HCEC 1CT (cell line): Measurements from ENCODE around the gene BMAL1.
"Not testable (repeated sequence)": the region's sequence is repeated elsewhere in the genome, so short reads cannot be mapped to it uniquely, and the experiment has no call there.

ENCODE experiments used
- DNase-seq: peaks from one replicate; pipeline ENCODE4 v3.0.0-alpha.2; 2017

The BMAL1 gene

DNA sequence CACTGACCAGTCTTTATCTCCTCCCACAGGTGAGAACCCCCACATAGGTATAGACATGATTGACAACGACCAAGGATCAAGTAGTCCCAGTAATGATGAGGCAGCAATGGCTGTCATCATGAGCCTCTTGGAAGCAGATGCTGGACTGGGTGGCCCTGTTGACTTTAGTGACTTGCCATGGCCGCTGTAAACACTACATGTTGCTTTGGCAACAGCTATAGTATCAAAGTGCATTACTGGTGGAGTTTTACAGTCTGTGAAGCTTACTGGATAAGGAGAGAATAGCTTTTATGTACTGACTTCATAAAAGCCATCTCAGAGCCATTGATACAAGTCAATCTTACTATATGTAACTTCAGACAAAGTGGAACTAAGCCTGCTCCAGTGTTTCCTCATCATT is 109.0 kb downstream of the BMAL1 start:
- DNase-seq: no peak

DNA sequence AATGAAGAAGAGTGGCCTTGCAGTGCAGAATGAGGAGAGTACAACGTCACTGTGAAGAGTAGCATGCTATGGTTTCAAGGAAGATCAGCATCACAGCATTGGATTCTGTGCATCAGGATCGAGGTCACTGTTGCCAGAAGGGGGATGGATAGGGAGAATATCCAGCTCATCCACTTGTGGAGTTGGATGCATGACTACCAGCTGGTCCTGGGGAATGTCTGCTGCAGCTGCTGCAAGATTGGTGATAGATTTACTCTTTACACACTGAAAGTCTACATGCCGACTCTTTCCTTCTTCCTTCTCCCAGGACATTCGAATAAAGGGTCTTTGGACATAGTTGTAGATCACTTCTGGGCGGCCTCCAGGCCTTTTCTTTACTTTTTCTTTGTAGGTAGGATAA is 111.2 kb downstream of the BMAL1 start:
- DNase-seq: no peak

DNA sequence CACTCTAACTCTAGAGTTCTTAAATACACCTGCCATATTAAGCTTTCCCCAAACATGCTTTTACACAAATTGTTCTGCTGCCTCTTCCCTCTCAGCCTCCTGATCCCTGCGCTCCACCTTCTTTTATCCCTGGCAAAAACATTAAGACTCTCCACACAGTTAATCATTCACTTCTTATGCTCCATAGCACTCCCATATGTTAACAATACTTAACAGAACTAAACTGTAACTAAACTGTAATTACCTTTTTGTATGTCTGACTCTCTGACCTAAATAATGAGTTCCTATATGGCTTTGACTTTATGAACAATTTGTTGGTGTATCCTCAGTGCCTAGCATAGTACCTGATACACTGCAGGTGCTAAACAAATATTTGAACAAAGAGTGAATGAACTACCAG is 113.6 kb downstream of the BMAL1 start:
- no peak for DNase-seq

DNA sequence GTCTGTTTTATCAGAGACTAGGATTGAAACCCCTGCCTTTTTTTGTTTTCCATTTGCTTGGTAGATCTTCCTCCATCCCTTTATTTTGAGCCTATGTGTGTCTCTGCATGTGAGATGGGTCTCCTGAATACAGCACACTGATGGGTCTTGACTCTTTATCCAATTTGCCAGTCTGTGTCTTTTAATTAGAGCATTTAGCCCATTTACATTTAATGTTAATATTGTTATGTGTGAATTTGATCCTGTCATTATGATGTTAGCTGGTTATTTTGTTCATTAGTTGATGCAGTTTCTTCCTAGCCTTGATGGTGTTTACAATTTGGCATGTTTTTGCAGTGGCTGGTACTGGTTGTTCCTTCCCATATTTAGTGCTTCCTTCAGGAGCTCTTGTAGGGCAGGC is 120.7 kb downstream of the BMAL1 start:
- DNase-seq: not testable (repeated sequence)

DNA sequence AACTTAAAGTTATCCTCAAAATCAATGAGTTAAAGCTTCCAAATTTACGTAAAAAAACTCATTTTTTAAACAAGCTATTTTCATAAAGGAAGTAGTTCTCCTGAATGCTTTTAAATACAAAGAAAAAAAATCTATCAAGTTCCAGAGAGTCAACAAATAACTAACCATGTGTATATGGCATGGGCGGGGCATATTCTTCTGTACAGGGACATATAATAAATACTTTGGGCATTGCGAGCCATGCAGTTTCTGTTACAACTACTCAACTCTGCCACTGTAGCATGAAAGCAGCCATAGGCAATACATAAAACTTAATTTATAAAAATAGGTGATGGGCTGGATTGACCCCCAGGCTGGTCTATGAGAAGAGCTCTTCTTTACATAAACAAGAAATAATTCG is 127.6 kb downstream of the BMAL1 start:
- no peak for DNase-seq

DNA sequence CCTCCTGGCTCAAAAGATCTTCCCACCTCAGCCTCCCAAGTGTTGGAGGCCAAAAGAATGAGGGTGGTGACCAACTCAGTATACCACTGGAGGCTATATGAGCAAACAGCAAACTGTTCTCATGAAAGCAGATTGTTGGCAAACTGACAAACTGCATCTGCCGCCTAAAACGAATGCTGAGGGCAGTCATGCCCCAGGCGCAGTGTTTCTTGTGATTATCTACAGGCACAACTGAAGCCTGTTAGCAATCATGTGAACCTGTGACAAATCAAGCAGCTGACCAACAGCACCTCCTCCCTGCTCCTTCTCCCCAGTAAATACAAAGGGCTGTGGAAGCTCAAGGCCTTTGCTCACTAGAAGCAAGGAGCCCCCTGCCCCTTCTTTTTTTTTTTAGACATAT is 137.6 kb downstream of the BMAL1 start:
- no peak for DNase-seq

DNA sequence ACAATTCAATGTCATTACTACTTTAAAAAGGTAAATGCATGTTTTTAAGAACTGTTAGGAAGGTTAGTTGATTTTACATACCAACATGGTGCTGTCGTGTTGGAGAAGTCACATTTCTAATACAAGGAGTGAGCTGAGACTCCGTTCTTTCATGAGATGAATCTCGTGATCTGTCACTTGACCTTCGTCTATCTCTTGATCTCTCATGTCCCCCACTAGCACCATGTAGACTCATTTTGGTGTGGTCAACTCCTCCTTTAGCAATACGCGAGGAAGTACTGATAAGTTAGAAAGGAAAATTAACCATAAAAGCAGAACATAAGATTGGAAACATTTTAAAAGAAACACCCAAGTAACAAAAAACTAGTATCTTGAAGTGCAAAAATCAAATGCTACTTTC is 144.0 kb downstream of the BMAL1 start:
- no peak for DNase-seq

DNA sequence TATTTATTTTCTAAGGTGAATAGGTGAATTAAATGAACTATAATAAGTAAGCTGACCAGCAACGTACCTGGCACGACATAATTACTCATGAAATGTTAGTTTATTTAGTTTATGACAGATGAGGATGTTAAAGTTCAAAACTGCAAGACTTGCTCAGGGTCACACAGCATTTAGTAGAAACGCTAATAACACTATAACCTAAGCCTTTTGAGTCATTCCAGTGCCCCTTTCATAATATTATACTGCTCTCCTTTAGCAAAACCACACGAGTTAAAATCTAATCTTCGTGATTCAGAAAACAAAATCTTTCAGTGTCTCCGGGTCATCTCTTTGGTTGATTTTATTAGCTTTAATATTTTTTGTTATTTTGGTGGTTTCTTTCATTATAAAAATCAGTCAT is 145.8 kb downstream of the BMAL1 start:
- no peak for DNase-seq

DNA sequence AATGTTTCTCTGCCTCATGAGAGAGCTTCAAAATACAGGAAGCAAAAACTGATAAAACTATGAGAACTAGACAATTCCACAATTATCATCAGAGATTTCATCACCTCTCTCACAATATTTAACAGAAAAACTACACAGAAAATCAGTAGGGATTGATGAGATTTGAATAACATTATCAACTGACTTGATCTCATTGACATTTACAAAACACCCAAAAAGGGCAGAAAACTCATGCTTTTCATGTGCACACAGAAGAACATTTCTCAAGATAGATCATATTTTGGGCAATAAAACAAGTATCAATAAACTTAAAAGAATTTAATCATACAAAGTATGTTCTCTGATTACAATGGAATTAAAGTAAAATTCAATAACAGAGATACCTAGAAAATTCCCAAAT is 149.8 kb downstream of the BMAL1 start:
- no peak for DNase-seq

DNA sequence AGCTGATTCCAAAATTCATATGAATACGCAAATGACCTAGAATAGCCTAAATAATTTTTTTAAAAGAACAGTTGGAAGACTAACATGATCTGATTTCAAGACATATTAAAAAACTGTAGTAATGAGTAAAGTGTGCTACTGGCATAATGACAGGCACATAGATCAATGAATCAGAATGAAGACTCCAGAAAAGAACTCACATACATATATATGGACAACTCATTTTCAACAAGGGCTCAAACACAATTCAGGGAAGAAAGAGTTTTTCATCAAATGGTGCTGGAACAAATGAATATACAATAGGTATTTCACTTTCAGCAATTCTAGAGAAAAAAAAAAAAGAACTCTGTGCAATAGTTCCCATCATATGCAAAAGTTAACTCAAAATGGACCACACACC is 151.7 kb downstream of the BMAL1 start:
- DNase-seq: no peak

DNA sequence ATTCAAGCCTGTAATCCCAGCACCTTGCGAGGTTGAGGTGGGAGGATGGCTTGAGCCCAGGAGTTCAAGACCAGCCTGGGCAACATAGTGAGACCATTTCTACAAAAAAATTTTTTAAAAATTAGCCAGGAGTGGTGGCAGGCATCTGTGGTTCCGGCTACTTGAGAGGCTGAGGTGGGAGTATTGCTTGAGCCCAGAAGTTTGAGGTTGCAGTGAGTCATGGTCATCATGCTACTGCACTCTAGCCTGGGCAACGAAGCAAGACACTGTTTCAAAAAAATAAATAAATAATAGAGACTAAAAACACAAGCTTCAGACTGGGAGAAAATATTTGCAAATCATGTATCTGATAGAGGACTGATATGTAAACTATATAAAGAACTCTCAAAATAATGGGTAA is 152.2 kb downstream of the BMAL1 start:
- DNase-seq: no peak

DNA sequence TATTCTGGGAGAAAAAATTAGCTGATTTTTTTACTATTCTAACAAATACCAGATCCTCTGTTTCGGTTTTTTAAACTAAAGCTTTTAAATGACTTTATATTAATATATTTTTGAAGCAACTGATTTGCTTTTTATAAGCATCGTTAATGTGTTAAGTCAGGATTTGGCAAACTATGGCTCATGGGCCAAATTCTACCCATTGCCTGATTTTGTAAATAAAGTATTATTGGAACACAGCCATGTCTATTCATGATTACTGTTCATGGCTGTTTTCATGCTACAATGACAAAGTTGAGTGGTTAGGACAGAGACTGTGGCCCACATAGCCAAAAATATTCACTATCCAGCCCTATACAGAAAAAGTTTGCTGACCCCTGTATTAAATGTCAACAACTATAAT is 155.8 kb downstream of the BMAL1 start:
- DNase-seq: no peak

DNA sequence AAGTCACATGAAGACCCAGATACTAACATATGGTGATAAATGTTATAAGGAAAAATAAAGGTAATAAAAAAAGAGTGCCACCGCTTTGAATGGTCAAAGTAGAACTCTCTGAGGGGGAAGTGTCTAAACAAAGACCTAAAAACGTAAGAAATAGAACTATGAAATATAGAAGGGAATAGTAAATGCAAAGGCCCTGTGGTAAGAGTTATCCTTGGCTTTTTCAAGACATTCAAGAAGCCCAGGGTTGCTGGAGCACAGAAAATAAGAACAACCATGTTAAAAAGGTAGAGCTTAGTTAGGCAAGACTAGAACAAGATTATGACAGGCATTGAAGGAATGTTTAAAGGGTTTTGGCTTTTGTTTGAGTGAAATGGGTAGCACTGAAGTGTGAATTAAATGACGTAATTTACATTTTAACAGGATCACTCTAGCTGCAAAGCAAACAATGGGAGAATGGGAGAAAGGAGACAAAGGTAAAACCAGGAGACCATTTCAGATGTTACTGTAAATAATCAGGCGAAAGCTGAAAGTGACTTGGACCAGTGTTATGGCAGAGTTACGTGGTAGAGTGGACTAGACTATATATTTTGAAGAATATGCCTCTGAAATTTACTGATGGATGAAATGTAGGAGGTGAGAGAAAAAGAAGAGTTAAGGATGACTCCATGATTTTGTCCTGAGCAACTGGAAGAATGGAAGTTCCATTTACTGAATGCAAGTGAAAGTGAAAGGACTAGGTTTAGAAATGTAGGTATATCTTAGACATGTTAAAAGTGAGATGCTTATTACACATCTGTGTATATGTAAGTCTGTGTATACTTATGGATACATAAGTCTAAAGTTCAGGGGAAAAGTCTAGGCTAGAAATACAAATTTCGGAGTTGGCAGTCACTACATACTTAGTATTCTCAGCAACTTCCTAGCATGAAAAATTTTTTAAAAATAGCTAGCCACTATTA is 156.9 kb downstream of the BMAL1 start:
- no peak for DNase-seq

DNA sequence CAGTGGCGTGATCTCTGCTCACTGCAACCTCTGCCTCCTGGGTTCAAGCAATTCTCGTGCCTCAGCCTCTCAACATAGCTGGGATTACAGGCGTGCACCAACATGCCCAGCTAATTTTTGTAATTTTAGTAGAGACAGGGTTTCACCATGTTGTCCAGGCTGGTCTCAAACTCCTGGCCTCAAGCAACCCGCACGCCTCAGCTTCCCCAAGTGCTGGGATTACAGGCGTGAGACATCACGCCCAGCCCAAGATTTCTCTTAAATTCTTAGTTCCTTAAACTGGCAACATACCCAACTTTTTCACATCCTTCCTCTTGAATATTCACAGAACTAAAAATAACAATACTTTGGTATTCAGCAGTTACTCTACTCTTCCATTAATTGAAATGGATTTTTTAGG is 159.2 kb downstream of the BMAL1 start:
- DNase-seq: not testable (repeated sequence)
